ENCODE data around the gene ZDBF2.
"Not testable (repeated sequence)": the region's sequence is repeated elsewhere in the genome, so short reads cannot be mapped to it uniquely, and the experiment has no call there.

Gene ZDBF2

DNA sequence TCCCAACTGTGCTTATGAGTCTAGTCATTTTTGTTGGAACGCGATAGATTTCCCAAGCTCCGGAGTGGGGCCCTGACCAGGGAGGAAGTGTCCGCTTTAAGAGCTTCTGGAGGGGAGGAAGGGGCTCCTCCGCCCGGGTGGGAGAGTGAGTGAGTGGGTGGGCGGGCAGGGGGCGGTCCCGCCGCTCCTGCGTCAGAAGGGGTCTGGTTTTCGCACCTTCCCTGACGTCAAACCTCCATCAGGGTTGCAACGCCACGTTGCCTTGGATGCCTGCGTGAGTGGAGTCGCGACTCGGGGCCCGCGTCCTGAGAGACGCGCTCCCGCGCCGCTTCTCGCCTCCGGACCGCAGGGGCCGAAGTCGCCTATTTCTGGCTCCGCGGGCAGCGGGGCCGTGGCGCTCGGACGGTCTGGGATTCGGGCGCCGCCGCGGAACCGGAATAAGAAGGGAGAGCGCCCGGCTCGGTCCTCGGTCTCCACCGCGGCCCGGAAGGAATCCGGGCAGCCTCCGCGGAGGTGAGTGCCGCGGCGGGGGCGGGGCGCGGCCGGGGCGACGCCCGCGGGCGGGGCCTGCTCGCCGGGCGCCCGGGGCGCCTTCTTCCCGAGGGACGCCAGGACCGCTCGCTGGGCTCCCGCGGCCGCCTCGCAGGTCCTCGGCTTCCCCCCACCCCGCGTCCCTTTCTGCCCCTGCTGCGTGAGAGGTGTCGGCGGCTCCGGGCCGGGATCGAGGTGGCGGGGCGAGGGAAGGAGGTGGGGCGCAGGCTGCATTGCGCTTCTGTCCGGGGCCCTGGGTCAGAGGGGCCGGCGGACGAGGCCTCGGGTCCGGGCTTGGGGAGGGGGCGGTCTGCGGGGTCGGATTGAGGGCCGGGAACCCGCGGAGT is at the start of gene ZDBF2:
TSS of gene ZDBF2 (plus strand) at position 230 of the 878 bp plus-strand sequence. CDS start 7,187 bp downstream, outside the sequence.
- Histone ChIP-seq H3K4me3 (ENCODE audit: severe bottlenecking) (peak within 1 kb of the TSS; percentile 91), H3K27ac (ENCODE audit: poor library complexity, severe bottlenecking) (peak within 1 kb of the TSS; percentile 24), H3K9me3 (ENCODE audit: severe bottlenecking) (no peaks in the 10 kb centered on the region), H3K4me1 (ENCODE audit: insufficient read depth, poor library complexity, severe bottlenecking) (peaks cover 3% of the 10 kb centered on the region), H3K36me3 (ENCODE audit: low read depth) (no peaks in the 10 kb centered on the region), H3K27me3 (ENCODE audit: insufficient read depth, poor library complexity, severe bottlenecking) (peaks cover 84% of the 10 kb centered on the region)
- peak; percentile 79 for ATAC-seq (ENCODE audit: low read depth)
- DNase-seq (ENCODE audit: low spot score) = no peak
- TF ChIP-seq, protein P1, sequence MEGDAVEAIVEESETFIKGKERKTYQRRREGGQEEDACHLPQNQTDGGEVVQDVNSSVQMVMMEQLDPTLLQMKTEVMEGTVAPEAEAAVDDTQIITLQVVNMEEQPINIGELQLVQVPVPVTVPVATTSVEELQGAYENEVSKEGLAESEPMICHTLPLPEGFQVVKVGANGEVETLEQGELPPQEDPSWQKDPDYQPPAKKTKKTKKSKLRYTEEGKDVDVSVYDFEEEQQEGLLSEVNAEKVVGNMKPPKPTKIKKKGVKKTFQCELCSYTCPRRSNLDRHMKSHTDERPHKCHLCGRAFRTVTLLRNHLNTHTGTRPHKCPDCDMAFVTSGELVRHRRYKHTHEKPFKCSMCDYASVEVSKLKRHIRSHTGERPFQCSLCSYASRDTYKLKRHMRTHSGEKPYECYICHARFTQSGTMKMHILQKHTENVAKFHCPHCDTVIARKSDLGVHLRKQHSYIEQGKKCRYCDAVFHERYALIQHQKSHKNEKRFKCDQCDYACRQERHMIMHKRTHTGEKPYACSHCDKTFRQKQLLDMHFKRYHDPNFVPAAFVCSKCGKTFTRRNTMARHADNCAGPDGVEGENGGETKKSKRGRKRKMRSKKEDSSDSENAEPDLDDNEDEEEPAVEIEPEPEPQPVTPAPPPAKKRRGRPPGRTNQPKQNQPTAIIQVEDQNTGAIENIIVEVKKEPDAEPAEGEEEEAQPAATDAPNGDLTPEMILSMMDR (IDR thresholded peaks at IDR 0.05; ENCODE audit: poor library complexity, severe bottlenecking) = no peak

DNA sequence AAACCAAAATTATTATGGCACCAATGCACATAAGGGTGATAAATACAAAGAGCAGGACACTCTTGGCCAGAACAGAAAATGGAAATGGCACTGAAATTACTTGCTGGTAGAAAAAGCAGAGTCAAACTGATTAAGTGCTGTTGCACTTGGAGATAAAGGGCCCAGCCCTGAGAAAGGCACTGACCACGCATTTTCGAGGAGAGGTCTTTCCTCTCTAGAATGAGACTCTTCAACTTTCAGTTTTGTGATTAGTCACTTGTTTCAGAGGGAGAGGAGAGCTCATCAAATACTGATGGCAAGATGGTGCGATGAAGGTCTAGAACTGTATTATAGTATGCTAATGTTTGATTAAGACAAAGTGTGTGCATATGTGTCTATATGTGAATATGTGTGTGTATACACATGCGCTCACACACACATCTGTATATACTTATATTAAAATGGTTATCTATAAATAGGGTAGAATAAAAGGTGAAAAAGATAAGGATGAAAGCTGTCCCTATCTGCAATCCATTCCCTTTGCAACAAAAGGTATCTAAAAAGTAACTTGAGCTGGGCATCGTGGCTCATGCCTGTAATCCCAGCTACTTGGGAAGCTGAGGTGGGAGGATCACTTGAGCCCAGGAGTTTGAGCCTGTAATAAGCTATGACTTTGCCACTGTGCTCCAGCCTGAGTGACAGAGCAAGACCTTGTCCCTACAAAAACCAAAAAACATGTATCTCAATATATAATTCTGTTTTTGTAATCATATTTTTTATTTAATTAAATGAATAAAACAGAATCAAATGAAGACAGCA is 48.8 kb upstream of the ZDBF2 start:
- no peaks in the 10 kb centered on the region for H3K4me1 ChIP-seq (ENCODE audit: insufficient read depth, poor library complexity, severe bottlenecking)
- H3K36me3 ChIP-seq (ENCODE audit: low read depth) = no peaks in the 10 kb centered on the region
- H3K27ac ChIP-seq (ENCODE audit: poor library complexity, severe bottlenecking) = no peak overlapping the region
- no peak for DNase-seq (ENCODE audit: low spot score)
- H3K27me3 ChIP-seq (ENCODE audit: insufficient read depth, poor library complexity, severe bottlenecking) = no peaks in the 10 kb centered on the region
- TF ChIP-seq, protein P1 (IDR thresholded peaks at IDR 0.05; ENCODE audit: poor library complexity, severe bottlenecking) = no peak
- ATAC-seq (ENCODE audit: low read depth) = no peak
- no peaks in the 10 kb centered on the region for H3K9me3 ChIP-seq (ENCODE audit: severe bottlenecking)
- no peak overlapping the region for H3K4me3 ChIP-seq (ENCODE audit: severe bottlenecking)

DNA sequence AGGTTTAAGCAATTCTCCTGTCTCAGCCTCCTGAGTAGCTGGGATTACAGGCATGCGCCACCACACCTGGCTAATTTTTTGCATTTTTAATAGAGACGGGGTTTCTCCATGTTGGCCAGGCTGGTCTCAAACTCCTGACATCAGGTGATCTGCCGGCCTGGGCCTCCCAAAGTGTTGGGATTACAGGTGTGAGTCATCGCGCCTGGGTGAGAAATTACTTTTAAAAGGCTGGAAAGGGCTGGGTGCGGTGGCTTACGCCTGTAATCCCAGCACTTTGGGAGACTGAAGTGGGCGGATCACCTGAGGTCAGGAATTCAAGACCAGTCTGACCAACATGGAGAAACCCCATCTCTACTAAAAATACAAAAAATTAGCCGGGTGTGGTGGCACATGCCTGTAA is 45.8 kb upstream of the ZDBF2 start:
- H3K36me3 ChIP-seq (ENCODE audit: low read depth); H3K4me3 ChIP-seq (ENCODE audit: severe bottlenecking); ATAC-seq (ENCODE audit: low read depth); H3K4me1 ChIP-seq (ENCODE audit: insufficient read depth, poor library complexity, severe bottlenecking); H3K27ac ChIP-seq (ENCODE audit: poor library complexity, severe bottlenecking); H3K9me3 ChIP-seq (ENCODE audit: severe bottlenecking); H3K27me3 ChIP-seq (ENCODE audit: insufficient read depth, poor library complexity, severe bottlenecking); DNase-seq (ENCODE audit: low spot score): not testable (repeated sequence)

DNA sequence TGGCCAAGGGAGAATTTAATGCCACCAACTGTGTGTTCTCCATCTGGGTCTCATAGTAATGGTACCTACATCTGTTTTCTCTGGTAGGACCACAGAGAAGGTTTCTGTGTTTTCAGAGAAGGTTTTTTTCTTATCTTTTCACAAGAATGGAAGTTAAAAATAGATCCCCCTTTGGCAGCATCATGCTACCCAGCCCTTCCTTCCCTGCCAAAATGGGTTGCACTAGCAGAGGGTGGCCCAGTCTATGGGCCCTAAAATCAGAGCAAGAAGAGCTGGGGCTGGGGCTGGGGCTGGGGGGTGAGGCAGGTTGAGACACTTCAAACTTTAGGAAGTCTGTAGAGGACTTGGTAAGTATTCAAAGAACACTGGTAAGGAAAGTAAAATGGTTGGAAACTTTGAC is 44.8 kb upstream of the ZDBF2 start:
- TF ChIP-seq, protein P1 (IDR thresholded peaks at IDR 0.05; ENCODE audit: poor library complexity, severe bottlenecking) = no peak
- H3K27ac ChIP-seq (ENCODE audit: poor library complexity, severe bottlenecking) = no peak overlapping the region
- no peaks in the 10 kb centered on the region for H3K9me3 ChIP-seq (ENCODE audit: severe bottlenecking)
- H3K4me1 ChIP-seq (ENCODE audit: insufficient read depth, poor library complexity, severe bottlenecking) = no peaks in the 10 kb centered on the region
- no peak overlapping the region for H3K4me3 ChIP-seq (ENCODE audit: severe bottlenecking)
- no peak for DNase-seq (ENCODE audit: low spot score)
- H3K27me3 ChIP-seq (ENCODE audit: insufficient read depth, poor library complexity, severe bottlenecking) = no peaks in the 10 kb centered on the region
- no peaks in the 10 kb centered on the region for H3K36me3 ChIP-seq (ENCODE audit: low read depth)
- no peak for ATAC-seq (ENCODE audit: low read depth)

DNA sequence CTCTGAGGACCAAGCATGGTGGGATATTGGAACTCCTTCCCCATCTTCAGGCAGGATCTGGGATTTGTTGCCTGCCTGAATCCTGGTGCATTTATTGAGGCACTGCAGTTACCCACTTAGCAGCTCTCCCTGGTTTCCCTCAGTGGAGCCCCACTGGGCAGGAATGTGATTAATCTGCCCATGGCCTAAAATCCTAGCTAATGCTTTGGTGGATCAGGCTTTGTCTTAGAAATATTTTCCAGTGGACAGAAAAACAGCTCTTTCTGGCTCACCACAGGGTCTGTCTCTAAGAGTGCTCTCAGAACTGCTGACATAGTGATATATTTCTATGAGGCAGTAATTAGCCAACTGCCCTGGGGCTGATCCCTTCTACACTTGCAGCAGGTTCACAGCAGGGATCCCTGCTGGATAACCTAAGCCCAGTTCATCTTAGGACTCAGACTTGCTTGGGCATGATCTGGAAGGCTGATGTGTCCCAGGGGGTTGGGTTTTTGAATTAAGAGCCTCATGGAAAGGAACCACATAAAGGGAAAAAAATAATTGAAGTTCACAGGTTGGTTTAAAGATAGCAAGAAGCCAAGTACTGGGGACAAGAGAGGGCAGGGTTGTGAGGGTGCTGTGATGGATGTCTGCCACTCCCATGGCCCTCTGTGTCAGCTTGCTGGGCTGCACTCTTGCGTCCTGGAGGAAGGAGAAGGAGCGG is 44.3 kb upstream of the ZDBF2 start:
- no peak overlapping the region for H3K27ac ChIP-seq (ENCODE audit: poor library complexity, severe bottlenecking)
- no peak for DNase-seq (ENCODE audit: low spot score)

More for the DNA sequence above, 44.3 kb upstream of the ZDBF2 start:
- TF ChIP-seq, protein P1 (IDR thresholded peaks at IDR 0.05; ENCODE audit: poor library complexity, severe bottlenecking) = no peak
- no peaks in the 10 kb centered on the region for H3K9me3 ChIP-seq (ENCODE audit: severe bottlenecking)
- H3K36me3 ChIP-seq (ENCODE audit: low read depth) = no peaks in the 10 kb centered on the region
- H3K4me3 ChIP-seq (ENCODE audit: severe bottlenecking) = no peak overlapping the region
- peak; percentile 77 for ATAC-seq (ENCODE audit: low read depth)
- H3K4me1 ChIP-seq (ENCODE audit: insufficient read depth, poor library complexity, severe bottlenecking) = no peaks in the 10 kb centered on the region
- H3K27me3 ChIP-seq (ENCODE audit: insufficient read depth, poor library complexity, severe bottlenecking) = no peaks in the 10 kb centered on the region
